WTC11 (cell line): Measurements from ENCODE around the gene TPK1. TPM values are rescaled to one million over a fixed set of nuclear protein-coding genes. Genes with fewer than 3 reads are reported as not detected.

Experiments used
- ATAC-seq: fragments of 200-7000 bp; cut with Tn5 transposase; 2 replicates; pipeline ENCODE4 v1.10.0; 2021; ENCODE audit warnings: mild to moderate bottlenecking, moderate library complexity
- CTCF ChIA-PET: fragments of 300-600 bp; sonication (Branson Sonifier 250); formaldehyde crosslinking; loops from one replicate; lab custom pipeline; 2021; ENCODE audit warnings: antibody characterized with exemption; lab: Charles Lee
- POLR2A ChIA-PET: fragments of 350-600 bp; sonication (Branson Sonifier 250); formaldehyde crosslinking; loops from one replicate; lab custom pipeline; 2021; ENCODE audit warnings: antibody characterized with exemption; lab: Charles Lee
- DNase-seq: peaks from one replicate; pipeline ENCODE4 v3.0.0; 2021; ENCODE audit warnings: low spot score
- H3K27ac Mint-ChIP-seq: 2 replicates; pipeline ENCODE4 v1.8.0; 2021; ENCODE audit warnings: mixed read lengths
- H3K27me3 Mint-ChIP-seq: 2 replicates; pipeline ENCODE4 v1.8.0; 2021; ENCODE audit warnings: low read depth, mild to moderate bottlenecking, moderate library complexity, mixed read lengths
- H3K36me3 Mint-ChIP-seq: 2 replicates; pipeline ENCODE4 v1.8.0; 2021; ENCODE audit warnings: mixed read lengths
- H3K4me1 Mint-ChIP-seq: 2 replicates; pipeline ENCODE4 v1.8.0; 2022; ENCODE audit warnings: mixed read lengths
- H3K4me3 Mint-ChIP-seq: 2 replicates; pipeline ENCODE4 v1.8.0; 2021; ENCODE audit warnings: mild to moderate bottlenecking, moderate library complexity, mixed read lengths
- H3K9me3 Mint-ChIP-seq: 2 replicates; pipeline ENCODE4 v1.8.0; 2021; ENCODE audit warnings: mixed read lengths
- EMX1 ChIP-seq: fragments of 250-450 bp; sonication (Bioruptor Pico); IDR thresholded peaks from 2 replicates; pipeline ENCODE4 v1.8.0; 2021; ENCODE audit warnings: mild to moderate bottlenecking
- ETV6 ChIP-seq: sonication (generic); formaldehyde crosslinking; IDR thresholded peaks from 2 replicates; pipeline ENCODE4 v1.8.1; 2022; ENCODE audit warnings: mild to moderate bottlenecking, missing genetic modification reagents
- GTF2I ChIP-seq: fragments of 250-450 bp; sonication (Bioruptor Pico); conservative IDR thresholded peaks from 2 replicates; pipeline ENCODE4 v1.4.0; 2021; ENCODE audit warnings: mild to moderate bottlenecking
- HMGA2 ChIP-seq: fragments of 250-450 bp; sonication (Bioruptor Pico); IDR thresholded peaks from 2 replicates; pipeline ENCODE4 v1.4.0; 2021; ENCODE audit warnings: mild to moderate bottlenecking, moderate library complexity
- MYBL2 ChIP-seq: sonication (generic); formaldehyde crosslinking; IDR thresholded peaks from 2 replicates; pipeline ENCODE4 v1.8.1; 2023; ENCODE audit warnings: mild to moderate bottlenecking, moderate library complexity, missing genetic modification reagents
- NR1H2 ChIP-seq: sonication (generic); formaldehyde crosslinking; IDR thresholded peaks from 2 replicates; pipeline ENCODE4 v1.9.0; 2021; ENCODE audit warnings: mild to moderate bottlenecking, moderate library complexity, missing genetic modification reagents
- ZBTB21 ChIP-seq: sonication (generic); formaldehyde crosslinking; IDR thresholded peaks from 2 replicates; pipeline ENCODE4 v1.8.1; 2023; ENCODE audit warnings: mild to moderate bottlenecking, missing genetic modification reagents, borderline replicate concordance
- ZNF138 ChIP-seq: sonication (generic); formaldehyde crosslinking; conservative IDR thresholded peaks from 2 replicates; pipeline ENCODE4 v1.8.1; 2022; ENCODE audit warnings: mild to moderate bottlenecking, moderate library complexity, missing genetic modification reagents
- ZNF219 ChIP-seq: sonication (generic); formaldehyde crosslinking; IDR thresholded peaks from 2 replicates; pipeline ENCODE4 v1.8.0; 2023; ENCODE audit warnings: missing genetic modification reagents, mild to moderate bottlenecking, borderline replicate concordance
- ZNF423 ChIP-seq: fragments of 250-450 bp; sonication (Bioruptor Pico); IDR thresholded peaks from 2 replicates; pipeline ENCODE4 v2.1.2; 2022; ENCODE audit warnings: mild to moderate bottlenecking, moderate library complexity
- total RNA-seq: library from RNA; stranded (reverse); gene quantifications from 3 replicates; pipeline ENCODE4 v1.2.3, GENCODE V29; 2021
- TF ChIP-seq, protein P1 (sequence below): sonication (generic); formaldehyde crosslinking; IDR thresholded peaks from 2 replicates; pipeline ENCODE4 v1.8.1; 2022; ENCODE audit warnings: mild to moderate bottlenecking, missing genetic modification reagents, moderate library complexity, borderline replicate concordance
- TF ChIP-seq, protein P2 (sequence below): fragments of 200-600 bp; IDR thresholded peaks from 2 replicates; pipeline ENCODE4 v1.8.0; 2022; ENCODE audit warnings: antibody characterized with exemption
- TF ChIP-seq, protein P3 (sequence below): sonication (generic); formaldehyde crosslinking; IDR thresholded peaks from 2 replicates; pipeline ENCODE4 v1.8.0; 2023; ENCODE audit warnings: mild to moderate bottlenecking, missing genetic modification reagents
- TF ChIP-seq, protein P4 (sequence below): fragments of 250-450 bp; sonication (Bioruptor Pico); IDR thresholded peaks from 2 replicates; pipeline ENCODE4 v2.1.2; 2022; ENCODE audit warnings: mild to moderate bottlenecking, moderate library complexity
- TF ChIP-seq, protein P5 (sequence below): sonication (generic); formaldehyde crosslinking; IDR thresholded peaks from 2 replicates; pipeline ENCODE4 v1.8.0; 2023; ENCODE audit warnings: missing genetic modification reagents
- TF ChIP-seq, protein P6 (sequence below): sonication (generic); formaldehyde crosslinking; IDR thresholded peaks from 2 replicates; pipeline ENCODE4 v1.8.1; 2023; ENCODE audit warnings: mild to moderate bottlenecking, missing genetic modification reagents, moderate library complexity
- TF ChIP-seq, protein P7 (sequence below): sonication (generic); formaldehyde crosslinking; IDR thresholded peaks from 2 replicates; pipeline ENCODE4 v1.8.1; 2023; ENCODE audit warnings: mild to moderate bottlenecking, missing genetic modification reagents, moderate library complexity
- TF ChIP-seq, protein P8 (sequence below): sonication (generic); formaldehyde crosslinking; conservative IDR thresholded peaks from 2 replicates; pipeline ENCODE4 v1.8.1; 2022; ENCODE audit warnings: mild to moderate bottlenecking, missing genetic modification reagents
- TF ChIP-seq, protein P9 (sequence below): sonication (generic); formaldehyde crosslinking; IDR thresholded peaks from 2 replicates; pipeline ENCODE4 v1.8.1; 2022; ENCODE audit warnings: mild to moderate bottlenecking, moderate library complexity, missing genetic modification reagents
- TF ChIP-seq, protein P10 (sequence below): sonication (generic); formaldehyde crosslinking; IDR thresholded peaks from 2 replicates; pipeline ENCODE4 v1.8.0; 2022; ENCODE audit warnings: mild to moderate bottlenecking, missing genetic modification reagents

TPK1 gene
- total RNA-seq, 1 experiment from 2014 or later, result 2.7 TPM

DNA sequence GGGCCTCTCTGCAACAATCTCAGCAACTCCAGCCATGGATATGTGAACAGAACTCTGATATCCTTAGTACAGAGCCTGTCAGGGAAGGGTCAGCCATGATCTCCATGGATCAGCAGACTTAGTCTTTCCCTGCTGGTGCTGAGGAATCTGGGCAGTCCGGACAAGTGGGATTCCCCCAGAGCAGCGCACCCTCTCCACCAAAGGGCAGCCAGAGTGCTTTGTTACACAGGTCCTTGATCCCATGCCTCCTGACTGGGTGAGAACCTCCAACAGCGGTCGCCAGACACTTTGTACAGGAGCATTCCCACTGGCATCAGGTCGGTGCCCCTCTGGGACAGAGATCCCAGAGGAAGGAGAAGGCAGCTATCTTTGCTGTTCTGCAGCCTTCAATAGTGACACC is 38.9 kb downstream of the TPK1 start:
- DNase-seq, result no peak
- ATAC-seq, result no peak
- CTCF ChIA-PET, result no interaction called here

More for the DNA sequence above, 38.9 kb downstream of the TPK1 start:
- TF ChIP-seq, protein P1, sequence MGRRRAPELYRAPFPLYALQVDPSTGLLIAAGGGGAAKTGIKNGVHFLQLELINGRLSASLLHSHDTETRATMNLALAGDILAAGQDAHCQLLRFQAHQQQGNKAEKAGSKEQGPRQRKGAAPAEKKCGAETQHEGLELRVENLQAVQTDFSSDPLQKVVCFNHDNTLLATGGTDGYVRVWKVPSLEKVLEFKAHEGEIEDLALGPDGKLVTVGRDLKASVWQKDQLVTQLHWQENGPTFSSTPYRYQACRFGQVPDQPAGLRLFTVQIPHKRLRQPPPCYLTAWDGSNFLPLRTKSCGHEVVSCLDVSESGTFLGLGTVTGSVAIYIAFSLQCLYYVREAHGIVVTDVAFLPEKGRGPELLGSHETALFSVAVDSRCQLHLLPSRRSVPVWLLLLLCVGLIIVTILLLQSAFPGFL (CRISPR knock-in tag), result no peak
- no peak for TF ChIP-seq ZBTB21 (CRISPR knock-in tag)
- TF ChIP-seq, protein P2, sequence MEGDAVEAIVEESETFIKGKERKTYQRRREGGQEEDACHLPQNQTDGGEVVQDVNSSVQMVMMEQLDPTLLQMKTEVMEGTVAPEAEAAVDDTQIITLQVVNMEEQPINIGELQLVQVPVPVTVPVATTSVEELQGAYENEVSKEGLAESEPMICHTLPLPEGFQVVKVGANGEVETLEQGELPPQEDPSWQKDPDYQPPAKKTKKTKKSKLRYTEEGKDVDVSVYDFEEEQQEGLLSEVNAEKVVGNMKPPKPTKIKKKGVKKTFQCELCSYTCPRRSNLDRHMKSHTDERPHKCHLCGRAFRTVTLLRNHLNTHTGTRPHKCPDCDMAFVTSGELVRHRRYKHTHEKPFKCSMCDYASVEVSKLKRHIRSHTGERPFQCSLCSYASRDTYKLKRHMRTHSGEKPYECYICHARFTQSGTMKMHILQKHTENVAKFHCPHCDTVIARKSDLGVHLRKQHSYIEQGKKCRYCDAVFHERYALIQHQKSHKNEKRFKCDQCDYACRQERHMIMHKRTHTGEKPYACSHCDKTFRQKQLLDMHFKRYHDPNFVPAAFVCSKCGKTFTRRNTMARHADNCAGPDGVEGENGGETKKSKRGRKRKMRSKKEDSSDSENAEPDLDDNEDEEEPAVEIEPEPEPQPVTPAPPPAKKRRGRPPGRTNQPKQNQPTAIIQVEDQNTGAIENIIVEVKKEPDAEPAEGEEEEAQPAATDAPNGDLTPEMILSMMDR, result no peak
- TF ChIP-seq GTF2I (CRISPR knock-in tag), result no peak
- no peak for TF ChIP-seq ZNF219 (CRISPR knock-in tag)
- TF ChIP-seq, protein P3, sequence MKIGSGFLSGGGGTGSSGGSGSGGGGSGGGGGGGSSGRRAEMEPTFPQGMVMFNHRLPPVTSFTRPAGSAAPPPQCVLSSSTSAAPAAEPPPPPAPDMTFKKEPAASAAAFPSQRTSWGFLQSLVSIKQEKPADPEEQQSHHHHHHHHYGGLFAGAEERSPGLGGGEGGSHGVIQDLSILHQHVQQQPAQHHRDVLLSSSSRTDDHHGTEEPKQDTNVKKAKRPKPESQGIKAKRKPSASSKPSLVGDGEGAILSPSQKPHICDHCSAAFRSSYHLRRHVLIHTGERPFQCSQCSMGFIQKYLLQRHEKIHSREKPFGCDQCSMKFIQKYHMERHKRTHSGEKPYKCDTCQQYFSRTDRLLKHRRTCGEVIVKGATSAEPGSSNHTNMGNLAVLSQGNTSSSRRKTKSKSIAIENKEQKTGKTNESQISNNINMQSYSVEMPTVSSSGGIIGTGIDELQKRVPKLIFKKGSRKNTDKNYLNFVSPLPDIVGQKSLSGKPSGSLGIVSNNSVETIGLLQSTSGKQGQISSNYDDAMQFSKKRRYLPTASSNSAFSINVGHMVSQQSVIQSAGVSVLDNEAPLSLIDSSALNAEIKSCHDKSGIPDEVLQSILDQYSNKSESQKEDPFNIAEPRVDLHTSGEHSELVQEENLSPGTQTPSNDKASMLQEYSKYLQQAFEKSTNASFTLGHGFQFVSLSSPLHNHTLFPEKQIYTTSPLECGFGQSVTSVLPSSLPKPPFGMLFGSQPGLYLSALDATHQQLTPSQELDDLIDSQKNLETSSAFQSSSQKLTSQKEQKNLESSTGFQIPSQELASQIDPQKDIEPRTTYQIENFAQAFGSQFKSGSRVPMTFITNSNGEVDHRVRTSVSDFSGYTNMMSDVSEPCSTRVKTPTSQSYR (CRISPR knock-in tag), result no peak
- no peak for TF ChIP-seq ETV6 (CRISPR knock-in tag)
- TF ChIP-seq MYBL2 (CRISPR knock-in tag), result no peak
- TF ChIP-seq, protein P4, sequence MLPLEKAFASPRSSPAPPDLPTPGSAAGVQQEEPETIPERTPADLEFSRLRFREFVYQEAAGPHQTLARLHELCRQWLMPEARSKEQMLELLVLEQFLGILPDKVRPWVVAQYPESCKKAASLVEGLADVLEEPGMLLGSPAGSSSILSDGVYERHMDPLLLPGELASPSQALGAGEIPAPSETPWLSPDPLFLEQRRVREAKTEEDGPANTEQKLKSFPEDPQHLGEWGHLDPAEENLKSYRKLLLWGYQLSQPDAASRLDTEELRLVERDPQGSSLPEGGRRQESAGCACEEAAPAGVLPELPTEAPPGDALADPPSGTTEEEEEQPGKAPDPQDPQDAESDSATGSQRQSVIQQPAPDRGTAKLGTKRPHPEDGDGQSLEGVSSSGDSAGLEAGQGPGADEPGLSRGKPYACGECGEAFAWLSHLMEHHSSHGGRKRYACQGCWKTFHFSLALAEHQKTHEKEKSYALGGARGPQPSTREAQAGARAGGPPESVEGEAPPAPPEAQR, result no peak
- TF ChIP-seq, protein P5, sequence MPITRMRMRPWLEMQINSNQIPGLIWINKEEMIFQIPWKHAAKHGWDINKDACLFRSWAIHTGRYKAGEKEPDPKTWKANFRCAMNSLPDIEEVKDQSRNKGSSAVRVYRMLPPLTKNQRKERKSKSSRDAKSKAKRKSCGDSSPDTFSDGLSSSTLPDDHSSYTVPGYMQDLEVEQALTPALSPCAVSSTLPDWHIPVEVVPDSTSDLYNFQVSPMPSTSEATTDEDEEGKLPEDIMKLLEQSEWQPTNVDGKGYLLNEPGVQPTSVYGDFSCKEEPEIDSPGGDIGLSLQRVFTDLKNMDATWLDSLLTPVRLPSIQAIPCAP, result no peak
- TF ChIP-seq, protein P6, sequence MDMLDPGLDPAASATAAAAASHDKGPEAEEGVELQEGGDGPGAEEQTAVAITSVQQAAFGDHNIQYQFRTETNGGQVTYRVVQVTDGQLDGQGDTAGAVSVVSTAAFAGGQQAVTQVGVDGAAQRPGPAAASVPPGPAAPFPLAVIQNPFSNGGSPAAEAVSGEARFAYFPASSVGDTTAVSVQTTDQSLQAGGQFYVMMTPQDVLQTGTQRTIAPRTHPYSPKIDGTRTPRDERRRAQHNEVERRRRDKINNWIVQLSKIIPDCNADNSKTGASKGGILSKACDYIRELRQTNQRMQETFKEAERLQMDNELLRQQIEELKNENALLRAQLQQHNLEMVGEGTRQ (CRISPR knock-in tag), result no peak
- TF ChIP-seq ZNF138 (CRISPR knock-in tag), result no peak
- TF ChIP-seq, protein P7, sequence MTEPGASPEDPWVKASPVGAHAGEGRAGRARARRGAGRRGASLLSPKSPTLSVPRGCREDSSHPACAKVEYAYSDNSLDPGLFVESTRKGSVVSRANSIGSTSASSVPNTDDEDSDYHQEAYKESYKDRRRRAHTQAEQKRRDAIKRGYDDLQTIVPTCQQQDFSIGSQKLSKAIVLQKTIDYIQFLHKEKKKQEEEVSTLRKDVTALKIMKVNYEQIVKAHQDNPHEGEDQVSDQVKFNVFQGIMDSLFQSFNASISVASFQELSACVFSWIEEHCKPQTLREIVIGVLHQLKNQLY, result no peak
- no peak for TF ChIP-seq ZNF423 (CRISPR knock-in tag)
- TF ChIP-seq, protein P8, sequence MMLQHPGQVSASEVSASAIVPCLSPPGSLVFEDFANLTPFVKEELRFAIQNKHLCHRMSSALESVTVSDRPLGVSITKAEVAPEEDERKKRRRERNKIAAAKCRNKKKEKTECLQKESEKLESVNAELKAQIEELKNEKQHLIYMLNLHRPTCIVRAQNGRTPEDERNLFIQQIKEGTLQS (CRISPR knock-in tag), result no peak
- TF ChIP-seq HMGA2 (CRISPR knock-in tag), result no peak
- no peak for TF ChIP-seq EMX1 (CRISPR knock-in tag)
- TF ChIP-seq, protein P9, sequence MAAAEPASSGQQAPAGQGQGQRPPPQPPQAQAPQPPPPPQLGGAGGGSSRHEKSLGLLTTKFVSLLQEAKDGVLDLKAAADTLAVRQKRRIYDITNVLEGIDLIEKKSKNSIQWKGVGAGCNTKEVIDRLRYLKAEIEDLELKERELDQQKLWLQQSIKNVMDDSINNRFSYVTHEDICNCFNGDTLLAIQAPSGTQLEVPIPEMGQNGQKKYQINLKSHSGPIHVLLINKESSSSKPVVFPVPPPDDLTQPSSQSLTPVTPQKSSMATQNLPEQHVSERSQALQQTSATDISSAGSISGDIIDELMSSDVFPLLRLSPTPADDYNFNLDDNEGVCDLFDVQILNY (CRISPR knock-in tag), result no peak
- TF ChIP-seq NR1H2 (CRISPR knock-in tag), result no peak
- TF ChIP-seq, protein P10, sequence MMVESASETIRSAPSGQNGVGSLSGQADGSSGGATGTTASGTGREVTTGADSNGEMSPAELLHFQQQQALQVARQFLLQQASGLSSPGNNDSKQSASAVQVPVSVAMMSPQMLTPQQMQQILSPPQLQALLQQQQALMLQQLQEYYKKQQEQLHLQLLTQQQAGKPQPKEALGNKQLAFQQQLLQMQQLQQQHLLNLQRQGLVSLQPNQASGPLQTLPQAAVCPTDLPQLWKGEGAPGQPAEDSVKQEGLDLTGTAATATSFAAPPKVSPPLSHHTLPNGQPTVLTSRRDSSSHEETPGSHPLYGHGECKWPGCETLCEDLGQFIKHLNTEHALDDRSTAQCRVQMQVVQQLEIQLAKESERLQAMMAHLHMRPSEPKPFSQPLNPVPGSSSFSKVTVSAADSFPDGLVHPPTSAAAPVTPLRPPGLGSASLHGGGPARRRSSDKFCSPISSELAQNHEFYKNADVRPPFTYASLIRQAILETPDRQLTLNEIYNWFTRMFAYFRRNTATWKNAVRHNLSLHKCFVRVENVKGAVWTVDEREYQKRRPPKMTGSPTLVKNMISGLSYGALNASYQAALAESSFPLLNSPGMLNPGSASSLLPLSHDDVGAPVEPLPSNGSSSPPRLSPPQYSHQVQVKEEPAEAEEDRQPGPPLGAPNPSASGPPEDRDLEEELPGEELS (CRISPR knock-in tag), result no peak
- no peak overlapping the region for H3K4me3 Mint-ChIP-seq
- H3K36me3 Mint-ChIP-seq, result peaks cover 9% of the 10 kb centered on the region; the same call in 1 of the 2 replicates
- H3K4me1 Mint-ChIP-seq, result peaks cover 10% of the 10 kb centered on the region
- POLR2A ChIA-PET, result no interaction called here
- peaks cover 24% of the 10 kb centered on the region for H3K9me3 Mint-ChIP-seq
- no peak overlapping the region for H3K27ac Mint-ChIP-seq
- H3K27me3 Mint-ChIP-seq, result no peaks in the 10 kb centered on the region
